SIG-M5 treated with dmso at 0.1 percent for 504 hours (cell line): ENCODE measurements around the gene KDM4B.
A peak's percentile ranks its signal among the peaks of the same experiment; 100 is the strongest.

Experiments
- DNase-seq: peaks from one replicate; lab custom pipeline; 2025; ENCODE audit not compliant: unreplicated experiment; lab: John Stamatoyannopoulos, UW

KDM4B gene

GRCh38 chr19:5067678-5068077, 98.8 kb downstream of the KDM4B start:
- DNase-seq = no peak

- DNase-seq = no peak
Measured at GRCh38 chr19:5068233-5069072, 99.5 kb downstream of the KDM4B start.

- DNase-seq = no peak
Measured at GRCh38 chr19:5070331-5070730, 101.4 kb downstream of the KDM4B start.

GRCh38 chr19:5070930-5071329, 102.0 kb downstream of the KDM4B start:
- DNase-seq = no peak

- DNase-seq = no peak
Measured at GRCh38 chr19:5071579-5071978, 102.7 kb downstream of the KDM4B start.

GRCh38 chr19:5072115-5072514, 103.2 kb downstream of the KDM4B start:
- DNase-seq = no peak

GRCh38 chr19:5073153-5073844, 104.4 kb downstream of the KDM4B start:
- no peak for DNase-seq

GRCh38 chr19:5074407-5074806, 105.5 kb downstream of the KDM4B start:
- peak; percentile 8 for DNase-seq

GRCh38 chr19:5074830-5075394, 106.0 kb downstream of the KDM4B start:
- no peak for DNase-seq

GRCh38 chr19:5075597-5075996, 106.7 kb downstream of the KDM4B start:
- no peak for DNase-seq

GRCh38 chr19:5076440-5077208, 107.7 kb downstream of the KDM4B start:
- no peak for DNase-seq

GRCh38 chr19:5077209-5077515, 108.2 kb downstream of the KDM4B start:
- no peak for DNase-seq

- no peak for DNase-seq
Measured at GRCh38 chr19:5078182-5078581, 109.3 kb downstream of the KDM4B start.

- no peak for DNase-seq
Measured at GRCh38 chr19:5078666-5079065, 109.8 kb downstream of the KDM4B start.

GRCh38 chr19:5079071-5079774, 110.3 kb downstream of the KDM4B start:
- DNase-seq = no peak

- DNase-seq = no peak
Measured at GRCh38 chr19:5080030-5080654, 111.2 kb downstream of the KDM4B start.

GRCh38 chr19:5080809-5081208, 111.9 kb downstream of the KDM4B start:
- no peak for DNase-seq

GRCh38 chr19:5081443-5082161, 112.7 kb downstream of the KDM4B start:
- DNase-seq = no peak

GRCh38 chr19:5083547-5083965, 114.6 kb downstream of the KDM4B start:
- no peak for DNase-seq

- no peak for DNase-seq
Measured at GRCh38 chr19:5085566-5085965, 116.7 kb downstream of the KDM4B start.
